RWPE2 (cell line): ENCODE data around the gene RFNG.

Source experiments
- ATAC-seq: fragments of 200-7000 bp; cut with Tn5 transposase; 3 replicates; pipeline ENCODE4 v1.9.1; 2021; ENCODE audit warnings: low read depth
- DNase-seq: peaks from one replicate; pipeline ENCODE4 v3.0.0-alpha.2; 2020; ENCODE audit warnings: low spot score
- H3K27ac ChIP-seq: fragments of 450-650 bp; 2 replicates; pipeline ENCODE4 v1.5.1; 2017; ENCODE audit warnings: mild to moderate bottlenecking; ENCODE audit not compliant: poor library complexity, severe bottlenecking
- H3K27me3 ChIP-seq: fragments of 250-450 bp; sonication (Bioruptor Pico); 2 replicates; pipeline ENCODE4 v1.5.1; 2021; ENCODE audit warnings: mild to moderate bottlenecking, moderate library complexity; ENCODE audit not compliant: insufficient read depth, poor library complexity, severe bottlenecking
- H3K36me3 ChIP-seq: fragments of 250-450 bp; sonication (Bioruptor Pico); 2 replicates; pipeline ENCODE4 v1.5.1; 2020; ENCODE audit warnings: low read depth, mild to moderate bottlenecking, moderate library complexity
- H3K4me1 ChIP-seq: fragments of 250-450 bp; sonication (Bioruptor Pico); 2 replicates; pipeline ENCODE4 v1.5.1; 2021; ENCODE audit warnings: mild to moderate bottlenecking, moderate library complexity; ENCODE audit not compliant: insufficient read depth, poor library complexity, severe bottlenecking
- H3K4me3 ChIP-seq: fragments of 250-450 bp; sonication (Bioruptor Pico); 2 replicates; pipeline ENCODE4 v1.5.1; 2021; ENCODE audit warnings: mild to moderate bottlenecking, moderate library complexity; ENCODE audit not compliant: severe bottlenecking
- H3K9me3 ChIP-seq: fragments of 250-450 bp; sonication (Bioruptor Pico); 2 replicates; pipeline ENCODE4 v1.5.1; 2021; ENCODE audit warnings: mild to moderate bottlenecking, moderate library complexity; ENCODE audit not compliant: severe bottlenecking
- CTCF ChIP-seq: fragments of 450-650 bp; IDR thresholded peaks from one replicate; pipeline ENCODE4 v1.5.1; 2017; ENCODE audit warnings: mild to moderate bottlenecking, moderate library complexity; ENCODE audit not compliant: poor library complexity, severe bottlenecking

RFNG gene

GRCh38 chr17:82055965-82056728, 4.5 kb upstream of the RFNG start:
- Histone ChIP-seq H3K36me3 (peaks cover 76% of the 10 kb centered on the region), H3K4me3 (no peak overlapping the region), H3K27me3 (no peaks in the 10 kb centered on the region), H3K4me1 (peaks cover 5% of the 10 kb centered on the region), H3K9me3 (no peaks in the 10 kb centered on the region), H3K27ac (no peak overlapping the region)
- TF ChIP-seq CTCF = no peak
- no peak for ATAC-seq
- peak; percentile 69 for DNase-seq

- Histone ChIP-seq H3K4me3 (no peak overlapping the region), H3K9me3 (no peaks in the 10 kb centered on the region), H3K27ac (no peak overlapping the region), H3K36me3 (peaks cover 72% of the 10 kb centered on the region), H3K4me1 (peaks cover 5% of the 10 kb centered on the region), H3K27me3 (no peaks in the 10 kb centered on the region)
- ATAC-seq (no peak), DNase-seq (no peak)
- TF ChIP-seq CTCF = no peak
These were observed 3.7 kb upstream of the RFNG start for GRCh38 chr17:82055023-82055964.

- TF ChIP-seq CTCF = no peak
- DNase-seq (peak; percentile 75), ATAC-seq (no peak)
- Histone ChIP-seq H3K4me1 (peaks cover 5% of the 10 kb centered on the region), H3K27ac (no peak overlapping the region), H3K36me3 (peaks cover 72% of the 10 kb centered on the region), H3K27me3 (no peaks in the 10 kb centered on the region), H3K9me3 (no peaks in the 10 kb centered on the region), H3K4me3 (no peak overlapping the region)
These were observed 2.9 kb upstream of the RFNG start for GRCh38 chr17:82054351-82055022.

GRCh38 chr17:82053556-82054263, 2.1 kb upstream of the RFNG start:
- Histone ChIP-seq H3K4me1 (peaks cover 5% of the 10 kb centered on the region), H3K27me3 (no peaks in the 10 kb centered on the region), H3K36me3 (peaks cover 72% of the 10 kb centered on the region), H3K9me3 (no peaks in the 10 kb centered on the region), H3K4me3 (no peak overlapping the region), H3K27ac (no peak overlapping the region)
- no peak for ATAC-seq
- DNase-seq = no peak
- no peak for TF ChIP-seq CTCF
